Spinal cord (tissue), 10 donors: ENCODE measurements around the gene CREG1. TPM values are rescaled to one million over a fixed set of nuclear protein-coding genes. Genes with fewer than 3 reads are reported as not detected.

Experiments
- DNase-seq, 6 donors: peaks; one replicate each; pipeline versions ENCODE4 v3.0.0 to v3.0.0-alpha.2; 2013 to 2015; ENCODE audit warnings: low spot score in 6 of 6, low read depth in 4 of 6
- H3K27ac ChIP-seq: one replicate; pipeline ENCODE4 v1.5.1; 2013; ENCODE audit warnings: low read depth, low read length, control low read depth
- H3K27me3 ChIP-seq: one replicate; pipeline ENCODE4 v1.6.1; 2013; ENCODE audit warnings: low read length; ENCODE audit not compliant: control insufficient read depth, insufficient read depth
- H3K36me3 ChIP-seq: one replicate; pipeline ENCODE4 v1.6.1; 2013; ENCODE audit warnings: low read length; ENCODE audit not compliant: control insufficient read depth, insufficient read depth
- H3K4me1 ChIP-seq: one replicate; pipeline ENCODE4 v1.6.1; 2013; ENCODE audit warnings: low read length; ENCODE audit not compliant: control insufficient read depth, insufficient read depth
- H3K4me3 ChIP-seq: one replicate; pipeline ENCODE4 v1.5.1; 2013; ENCODE audit warnings: low read depth, low read length, control low read depth
- H3K9me3 ChIP-seq: one replicate; pipeline ENCODE4 v1.6.1; 2013; ENCODE audit warnings: low read length; ENCODE audit not compliant: control insufficient read depth, insufficient read depth
- WGBS: methylation state at CpG from one replicate; pipeline ENCODE4 v1.1.5; 2013; ENCODE audit warnings: missing lambda C conversion rate; ENCODE audit not compliant: insufficient coverage; 5-methylcytosine and 5-hydroxymethylcytosine counted together
- polyA plus RNA-seq, 2 donors: library from polyadenylated mRNA; unstranded; fragments of 120-200 nt; gene quantifications; one replicate each; pipeline ENCODE4 v1.2.1, GENCODE V29; 2013; ENCODE audit not compliant: insufficient read length in 2 of 2
- total RNA-seq, 2 donors: library from RNA; depleted of rRNA in 1 of 2; stranded (reverse); fragments of 120-200 nt in 1 of 2; fragments of >200 nt in 1 of 2; gene quantifications; one replicate each; pipeline versions ENCODE4 v1.2.3 to v1.2.4, GENCODE V29; 2013 to 2014
- donor health status: healthy.

CREG1 gene
- total and polyA plus RNA-seq, 4 donors: 68.6 to 82.1 (median 73.5) TPM

DNA sequence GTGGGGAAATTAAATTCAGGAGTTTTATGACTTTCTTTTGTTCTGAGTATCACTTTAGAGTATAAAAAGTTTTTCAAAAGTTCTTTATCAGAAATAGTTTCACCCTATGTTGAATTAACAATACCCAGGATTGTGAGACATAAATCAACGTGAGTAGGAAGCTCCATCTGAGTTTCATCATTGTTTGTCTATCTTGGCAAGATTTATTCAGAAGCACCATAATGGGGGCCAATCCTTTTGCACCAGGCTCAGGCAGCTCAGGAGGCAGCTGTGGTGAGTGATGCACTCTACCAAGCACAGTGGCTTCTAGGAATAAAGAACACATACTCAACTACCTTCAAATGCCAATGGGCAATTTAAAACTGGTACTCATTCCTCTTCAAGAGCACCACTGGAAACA is 12.0 kb downstream of the CREG1 start:
- DNase-seq: no peak
- H3K4me1 ChIP-seq: no peaks in the 10 kb centered on the region
- H3K4me3 ChIP-seq: no peak overlapping the region
- no peaks in the 10 kb centered on the region for H3K27me3 ChIP-seq
- H3K27ac ChIP-seq: no peak overlapping the region
- peaks cover 7% of the 10 kb centered on the region for H3K36me3 ChIP-seq
- H3K9me3 ChIP-seq: no peaks in the 10 kb centered on the region
- no CpG with 5 or more reads among the region's 1 CpG for WGBS

DNA sequence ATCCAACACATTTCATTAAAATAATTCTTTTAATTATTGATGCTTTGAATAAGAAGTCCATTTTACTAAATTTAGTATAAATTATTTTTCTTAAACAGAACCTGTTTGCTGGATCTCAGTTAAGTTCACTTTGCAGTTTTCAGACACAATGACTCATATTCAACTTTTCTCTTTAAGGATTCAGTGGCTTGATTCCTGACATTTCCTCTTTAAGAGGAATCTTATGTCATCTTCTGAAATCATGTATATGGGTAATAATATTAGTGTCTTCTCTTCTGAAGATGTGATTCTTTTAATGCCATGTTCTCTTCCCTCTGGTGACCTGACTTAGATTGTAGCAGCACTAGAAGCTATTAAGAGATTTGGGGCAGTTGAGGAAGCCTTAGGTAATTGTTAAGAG is 12.6 kb downstream of the CREG1 start:
- no peak overlapping the region for H3K27ac ChIP-seq
- no peak for DNase-seq
- H3K27me3 ChIP-seq: no peaks in the 10 kb centered on the region
- H3K36me3 ChIP-seq: peaks cover 7% of the 10 kb centered on the region
- H3K4me3 ChIP-seq: no peak overlapping the region
- no peaks in the 10 kb centered on the region for H3K9me3 ChIP-seq
- no peaks in the 10 kb centered on the region for H3K4me1 ChIP-seq

DNA sequence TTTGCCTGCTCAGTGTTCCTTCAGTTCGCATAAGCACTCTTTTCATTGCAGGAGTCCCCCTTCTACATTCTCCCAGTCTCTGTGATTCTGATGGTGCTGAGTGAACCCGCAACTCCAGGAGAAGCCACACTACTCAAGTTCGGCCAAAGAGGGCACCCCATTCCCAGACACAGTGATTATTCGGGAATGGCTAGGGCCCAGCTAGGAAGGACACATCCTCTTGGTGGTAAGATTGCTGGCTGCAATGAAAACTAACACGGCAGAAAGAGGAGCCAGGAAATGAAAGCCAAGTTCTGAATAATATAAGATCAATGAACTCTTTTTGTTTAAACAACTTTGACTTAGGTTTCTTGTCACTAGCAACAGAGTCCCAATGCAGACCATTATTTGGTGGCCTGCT is 14.9 kb downstream of the CREG1 start:
- Histone ChIP-seq H3K4me3 (no peak overlapping the region), H3K9me3 (no peaks in the 10 kb centered on the region), H3K27ac (no peak overlapping the region), H3K36me3 (peaks cover 3% of the 10 kb centered on the region), H3K27me3 (no peaks in the 10 kb centered on the region), H3K4me1 (peaks cover 5% of the 10 kb centered on the region)
- DNase-seq: peak in 1 of 6 donors; percentile 26
- WGBS: 70% methylated on average over 2 of the region's 5 CpGs

DNA sequence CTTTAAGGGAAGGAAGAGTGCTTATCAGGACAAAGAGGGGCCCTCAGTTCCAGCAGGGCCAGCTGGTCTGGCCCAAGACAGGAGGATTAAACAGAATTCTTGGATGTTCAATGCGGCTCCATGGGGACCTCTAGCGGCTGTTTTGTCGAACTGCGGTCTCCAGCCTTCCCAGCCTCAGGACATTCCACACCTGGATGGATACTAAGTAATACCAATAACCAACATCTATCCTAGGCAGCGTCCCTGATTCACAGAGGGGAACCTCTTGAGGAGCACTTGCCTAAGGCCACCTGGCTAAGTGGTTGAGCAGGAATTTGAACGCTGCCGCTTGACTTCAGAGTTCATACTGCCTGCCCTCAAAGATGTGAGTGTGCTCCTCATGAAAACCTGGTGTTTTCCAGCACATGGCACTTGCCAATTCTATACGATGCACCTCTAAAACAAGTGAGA is 19.7 kb downstream of the CREG1 start:
- H3K9me3 ChIP-seq: no peaks in the 10 kb centered on the region
- no peaks in the 10 kb centered on the region for H3K27me3 ChIP-seq
- no peak overlapping the region for H3K4me3 ChIP-seq
- H3K36me3 ChIP-seq: no peaks in the 10 kb centered on the region
- H3K27ac ChIP-seq: peak overlapping the region; percentile 36
- DNase-seq: peak in 4 of 6 donors; percentile 69 to 95 (median 83)
- H3K4me1 ChIP-seq: peaks cover 12% of the 10 kb centered on the region
- 5% methylated on average over 5 of the region's 8 CpGs for WGBS

DNA sequence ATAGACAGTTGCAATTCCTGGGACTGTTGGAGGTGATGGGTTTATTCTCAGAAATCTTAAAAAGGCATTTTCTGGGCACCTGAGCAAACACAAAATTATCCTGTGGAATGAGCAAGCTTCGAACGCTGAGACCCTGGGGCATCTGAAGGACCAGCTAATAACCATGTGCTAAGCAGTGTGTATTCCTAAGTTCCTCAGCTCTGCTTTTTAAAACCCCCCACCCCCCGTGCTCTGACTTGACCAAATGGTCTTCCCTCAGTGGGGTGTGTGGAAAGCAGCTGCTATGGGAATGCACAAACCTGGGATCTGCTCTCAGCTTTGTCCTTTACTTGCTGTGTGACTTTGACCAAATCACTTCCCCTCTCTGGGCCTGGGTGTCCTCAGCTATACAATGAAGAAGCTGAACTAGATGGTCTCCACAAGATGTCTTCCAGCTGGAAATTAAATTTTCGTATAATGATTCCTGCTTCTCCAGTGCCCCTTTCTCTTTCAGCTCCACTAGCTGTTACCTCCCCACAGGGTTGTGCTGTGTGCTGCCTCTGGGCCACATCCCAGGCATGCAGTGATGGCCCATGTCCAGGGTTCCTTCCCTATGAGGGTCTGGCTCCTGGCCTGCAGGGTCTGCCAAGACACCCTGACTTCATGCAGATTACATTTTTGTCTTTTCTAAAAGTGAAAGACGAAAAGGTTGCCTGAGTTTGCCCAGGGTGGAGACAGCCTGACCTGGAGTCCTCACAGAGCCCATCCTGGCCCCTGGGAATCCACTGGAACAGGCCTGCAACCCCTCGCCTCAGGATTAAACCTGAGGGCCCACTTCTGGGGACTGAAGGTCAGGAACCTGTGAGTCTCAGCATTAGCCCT is 20.4 kb downstream of the CREG1 start:
- Histone ChIP-seq H3K9me3 (no peaks in the 10 kb centered on the region), H3K4me1 (peaks cover 12% of the 10 kb centered on the region), H3K4me3 (no peak overlapping the region), H3K27ac (peak overlapping the region; percentile 36), H3K36me3 (no peaks in the 10 kb centered on the region), H3K27me3 (no peaks in the 10 kb centered on the region)
- DNase-seq: peak in 2 of 6 donors; percentile 24 to 71
- 80% methylated on average over 5 of the region's 6 CpGs for WGBS

DNA sequence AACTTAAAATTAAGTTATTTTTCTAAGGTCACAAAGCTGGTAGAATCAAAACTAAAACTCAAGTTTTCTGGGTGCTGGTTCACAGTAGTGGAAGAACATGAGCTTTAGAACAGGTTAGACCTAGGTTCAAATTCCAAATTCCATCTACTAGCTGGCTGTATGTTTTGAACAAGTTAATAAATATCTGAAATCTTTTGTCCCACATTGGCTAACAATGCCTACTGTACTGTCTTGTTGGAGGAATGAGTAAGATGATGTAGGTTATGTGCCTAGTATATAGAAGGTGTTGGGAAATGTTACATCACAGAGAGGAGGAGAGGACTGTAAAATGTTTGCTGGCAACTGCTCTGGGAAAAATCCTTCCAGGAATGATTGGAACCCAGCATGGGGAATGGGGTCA is 21.2 kb downstream of the CREG1 start:
- Histone ChIP-seq H3K9me3 (no peaks in the 10 kb centered on the region), H3K27ac (no peak overlapping the region), H3K27me3 (no peaks in the 10 kb centered on the region), H3K36me3 (no peaks in the 10 kb centered on the region), H3K4me3 (no peak overlapping the region), H3K4me1 (peaks cover 12% of the 10 kb centered on the region)
- DNase-seq: no peak

DNA sequence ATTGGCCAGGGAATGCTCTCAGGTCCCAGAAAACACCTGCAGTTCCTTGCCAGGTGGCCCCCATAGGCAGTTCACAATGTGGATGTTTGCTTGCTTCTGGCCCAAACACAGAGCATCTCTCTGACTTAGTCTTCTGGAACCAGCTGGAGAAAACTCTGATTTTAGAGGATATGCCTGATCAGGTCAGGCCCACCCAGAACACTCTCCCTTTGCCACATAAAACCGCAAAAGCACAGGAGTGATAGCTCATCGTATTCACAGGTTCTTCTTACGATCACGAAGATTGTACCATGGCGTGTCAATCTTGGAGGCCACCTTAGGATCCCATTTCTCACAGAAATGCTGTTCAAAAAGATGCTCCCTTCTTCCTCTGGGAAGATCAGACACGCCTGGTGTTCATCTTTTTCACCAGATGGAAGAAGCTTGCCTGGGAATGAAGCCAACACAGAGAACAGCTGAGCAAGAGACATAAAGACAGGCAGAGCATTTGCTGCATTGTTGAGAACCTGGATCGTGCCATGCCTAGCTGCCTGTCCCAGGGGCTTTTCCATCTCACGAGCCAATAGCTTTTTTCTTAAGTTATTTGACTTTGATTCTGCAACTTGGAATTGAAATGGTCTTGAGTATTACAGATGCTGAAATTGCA is 23.6 kb downstream of the CREG1 start:
- WGBS: 65% methylated on average over 7 of the region's 8 CpGs
- H3K27me3 ChIP-seq: no peaks in the 10 kb centered on the region
- H3K36me3 ChIP-seq: no peaks in the 10 kb centered on the region
- no peak overlapping the region for H3K4me3 ChIP-seq
- peak in 3 of 6 donors; percentile 46 to 92 (median 92) for DNase-seq
- H3K9me3 ChIP-seq: no peaks in the 10 kb centered on the region
- H3K27ac ChIP-seq: no peak overlapping the region
- peaks cover 12% of the 10 kb centered on the region for H3K4me1 ChIP-seq

DNA sequence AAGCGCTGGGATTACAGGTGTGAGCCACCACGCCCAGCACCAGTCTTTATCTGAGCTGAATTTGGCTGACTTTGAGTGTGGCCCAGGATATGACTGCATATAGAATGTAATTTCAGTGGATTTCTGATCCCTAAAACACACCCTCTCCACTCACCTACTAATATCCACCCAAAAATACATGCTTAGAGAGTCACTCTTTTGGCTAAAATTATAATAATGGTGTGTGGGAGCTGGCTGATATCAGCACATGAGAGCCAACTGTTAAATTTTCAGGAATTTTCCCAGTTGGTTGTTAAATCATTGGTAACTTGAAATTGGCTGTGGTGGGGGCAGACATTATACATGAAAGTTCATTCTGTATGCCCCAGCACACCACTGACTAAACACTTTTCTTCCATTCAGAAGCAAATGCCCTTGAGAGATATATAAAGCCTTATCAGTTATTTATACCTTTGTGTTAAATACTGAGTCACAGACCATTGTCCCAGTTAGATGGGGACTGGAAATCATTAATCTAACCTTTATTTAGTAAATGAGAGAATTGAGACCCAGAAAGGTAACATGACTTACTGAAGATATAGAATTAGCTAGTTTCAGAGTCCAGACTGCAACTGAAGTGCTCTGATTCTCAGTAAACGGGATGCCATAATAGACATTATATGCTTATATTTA is 25.4 kb downstream of the CREG1 start:
- no peak for DNase-seq
- WGBS: 100% methylated on average over 1 of the region's 3 CpGs
- Histone ChIP-seq H3K27ac (no peak overlapping the region), H3K27me3 (no peaks in the 10 kb centered on the region), H3K4me3 (no peak overlapping the region), H3K9me3 (no peaks in the 10 kb centered on the region), H3K36me3 (no peaks in the 10 kb centered on the region), H3K4me1 (peaks cover 2% of the 10 kb centered on the region)

DNA sequence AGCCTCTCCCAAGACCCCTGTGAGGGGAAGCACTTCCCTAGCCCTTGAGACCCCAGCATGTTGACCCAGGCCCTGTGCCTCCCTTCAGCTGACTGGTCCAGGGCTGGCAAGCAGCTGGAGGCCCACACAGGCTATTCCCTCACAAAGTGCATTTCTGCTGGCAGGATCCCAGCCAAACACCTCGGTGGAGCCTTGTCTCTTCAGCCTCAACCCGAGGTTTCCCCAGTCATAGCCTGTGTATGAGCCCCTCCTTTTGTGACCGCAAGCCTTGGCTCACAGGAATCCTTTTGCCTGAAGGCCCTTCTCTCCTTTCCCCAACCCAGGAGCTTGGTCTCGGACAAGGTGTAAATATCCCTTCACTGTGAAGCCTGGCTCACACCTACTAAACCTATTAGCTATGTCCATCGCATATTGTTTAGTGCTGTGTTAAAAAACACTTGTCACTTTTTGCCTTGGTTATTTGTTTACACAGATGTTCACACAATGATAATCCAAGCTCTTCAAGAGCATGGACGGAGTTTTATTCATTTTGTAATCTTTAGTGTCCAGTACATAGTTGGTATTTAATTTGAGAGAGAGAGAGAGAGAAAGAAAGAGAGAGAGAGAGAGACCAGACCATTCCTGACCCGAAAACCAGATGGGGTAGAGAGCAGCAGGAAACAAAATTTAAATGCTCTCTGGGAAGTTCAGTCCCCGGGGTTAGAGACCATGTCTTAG is 26.7 kb downstream of the CREG1 start:
- Histone ChIP-seq H3K27ac (no peak overlapping the region), H3K9me3 (no peaks in the 10 kb centered on the region), H3K4me1 (no peaks in the 10 kb centered on the region), H3K27me3 (no peaks in the 10 kb centered on the region), H3K4me3 (no peak overlapping the region), H3K36me3 (no peaks in the 10 kb centered on the region)
- DNase-seq: no peak
- 34% methylated on average over 6 of the region's 8 CpGs for WGBS
